Activated naive CD8-positive, alpha-beta T cell treated with anti-CD3 and anti-CD28 coated beads, Interleukin-2, amount 10 ng/mL, durations not matched to agents 7 days and 5 days (primary cell): ENCODE measurements around the gene EGR2. TPM values are rescaled to one million over a fixed set of nuclear protein-coding genes. Genes with fewer than 3 reads are reported as not detected.

ENCODE experiments used
- ATAC-seq: fragments of 150-1000 bp; cut with Tn5 transposase; one replicate; pipeline ENCODE4 v1.10.0; 2021; ENCODE audit warnings: low read depth, moderate library complexity
- POLR2A ChIA-PET: fragments of 350-600 bp; sonication (Branson Sonifier 250); formaldehyde crosslinking; loops from one replicate; lab custom pipeline; 2021; ENCODE audit warnings: antibody characterized with exemption; lab: Charles Lee
- DNase-seq: peaks from one replicate; pipeline ENCODE4 v3.0.0; 2021
- H3K27ac Mint-ChIP-seq: one replicate; pipeline ENCODE4 v1.8.0; 2022; ENCODE audit warnings: mild to moderate bottlenecking, mixed read lengths
- H3K27me3 Mint-ChIP-seq: one replicate; pipeline ENCODE4 v1.8.0; 2022; ENCODE audit warnings: mild to moderate bottlenecking, moderate library complexity, mixed read lengths
- H3K36me3 Mint-ChIP-seq: one replicate; pipeline ENCODE4 v1.8.0; 2021; ENCODE audit warnings: mild to moderate bottlenecking, mixed read lengths
- H3K4me1 Mint-ChIP-seq: one replicate; pipeline ENCODE4 v1.8.0; 2021; ENCODE audit warnings: mixed read lengths
- H3K4me3 Mint-ChIP-seq: one replicate; pipeline ENCODE4 v1.8.0; 2022; ENCODE audit warnings: mild to moderate bottlenecking, moderate library complexity, mixed read lengths
- H3K9me3 Mint-ChIP-seq: one replicate; pipeline ENCODE4 v1.8.0; 2021; ENCODE audit warnings: mixed read lengths
- total RNA-seq, 2 experiments: library from RNA; stranded (reverse); gene quantifications; one replicate each; pipeline ENCODE4 v1.2.3, GENCODE V29; 2021

The EGR2 gene
- total RNA-seq, 2 experiments from 2014 or later, result 1.4 to 2.2 TPM

DNA sequence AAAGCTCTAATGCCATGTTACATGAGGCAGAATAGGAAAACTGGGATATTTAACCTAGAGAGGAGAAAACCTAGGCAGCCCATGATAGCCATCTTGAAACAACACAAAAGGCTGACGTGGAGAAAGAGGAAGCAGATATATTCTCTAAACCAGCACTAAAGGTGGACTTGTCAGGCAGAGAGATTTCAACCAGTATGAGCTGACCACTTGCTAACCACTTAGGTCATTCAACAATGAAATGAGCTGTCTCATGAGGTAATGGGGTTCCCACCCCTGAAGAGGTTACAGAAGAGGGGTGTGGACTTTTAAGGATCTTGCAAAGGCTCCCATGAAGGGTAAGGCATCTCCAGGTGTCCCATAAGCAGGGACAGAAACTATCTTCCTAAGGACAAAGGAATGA is 26.8 kb upstream of the EGR2 start:
- Mint-ChIP-seq H3K27ac (no peak overlapping the region), H3K4me1 (peaks cover 6% of the 10 kb centered on the region), H3K27me3 (peaks cover 8% of the 10 kb centered on the region), H3K4me3 (no peak overlapping the region), H3K36me3 (peaks cover 5% of the 10 kb centered on the region), H3K9me3 (peaks cover 16% of the 10 kb centered on the region)
- ATAC-seq (no peak), DNase-seq (no peak)
- POLR2A ChIA-PET, result interaction anchor here (0.8 kb wide), 1 partner anchor 39 kb away, joined by 3 read pairs; the partner anchor contains the start of gene ADO

GRCh38 chr10:62839590-62839989 is 23.4 kb upstream of the EGR2 start:
- POLR2A ChIA-PET, result no interaction called here
- H3K27ac Mint-ChIP-seq, result no peak overlapping the region
- no peaks in the 10 kb centered on the region for H3K36me3 Mint-ChIP-seq
- H3K27me3 Mint-ChIP-seq, result peaks cover 13% of the 10 kb centered on the region
- H3K4me3 Mint-ChIP-seq, result no peak overlapping the region
- DNase-seq, result no peak
- peaks cover 2% of the 10 kb centered on the region for H3K9me3 Mint-ChIP-seq
- no peak for ATAC-seq
- H3K4me1 Mint-ChIP-seq, result peaks cover 6% of the 10 kb centered on the region

GRCh38 chr10:62831346-62831745 is 15.2 kb upstream of the EGR2 start:
- POLR2A ChIA-PET, result no interaction called here
- H3K4me1 Mint-ChIP-seq, result no peaks in the 10 kb centered on the region
- H3K27ac Mint-ChIP-seq, result no peak overlapping the region
- no peak for ATAC-seq
- H3K9me3 Mint-ChIP-seq, result peaks cover 1% of the 10 kb centered on the region
- peaks cover 15% of the 10 kb centered on the region for H3K27me3 Mint-ChIP-seq
- no peak overlapping the region for H3K4me3 Mint-ChIP-seq
- H3K36me3 Mint-ChIP-seq, result no peaks in the 10 kb centered on the region
- no peak for DNase-seq

GRCh38 chr10:62830679-62831078 is 14.5 kb upstream of the EGR2 start:
- peaks cover 1% of the 10 kb centered on the region for H3K9me3 Mint-ChIP-seq
- no peak for ATAC-seq
- POLR2A ChIA-PET, result no interaction called here
- H3K36me3 Mint-ChIP-seq, result no peaks in the 10 kb centered on the region
- peaks cover 15% of the 10 kb centered on the region for H3K27me3 Mint-ChIP-seq
- H3K27ac Mint-ChIP-seq, result no peak overlapping the region
- no peak overlapping the region for H3K4me3 Mint-ChIP-seq
- DNase-seq, result no peak
- no peaks in the 10 kb centered on the region for H3K4me1 Mint-ChIP-seq

- no peak for ATAC-seq
These were observed 13.5 kb upstream of the EGR2 start for GRCh38 chr10:62829622-62830021.

DNA sequence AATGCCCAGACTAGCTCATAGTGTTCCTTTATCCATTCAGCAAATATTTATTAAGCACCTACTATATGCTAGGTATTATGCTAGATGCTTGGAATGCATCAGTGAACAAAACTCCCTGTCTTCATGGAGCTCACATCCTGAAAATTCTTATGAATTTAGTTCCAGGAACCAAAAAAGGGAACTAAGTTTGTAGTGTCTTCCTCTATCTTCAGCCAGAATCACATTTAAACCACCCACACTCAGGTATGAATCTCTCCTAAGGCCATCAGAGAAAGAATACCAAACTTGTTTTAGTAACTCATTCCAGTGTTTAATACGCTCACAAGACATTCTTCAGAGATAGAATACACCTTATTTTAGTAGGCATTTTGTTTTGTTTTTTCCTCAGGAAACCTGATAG is 10.1 kb upstream of the EGR2 start:
- Mint-ChIP-seq H3K27ac (no peak overlapping the region), H3K36me3 (no peaks in the 10 kb centered on the region), H3K4me1 (no peaks in the 10 kb centered on the region), H3K27me3 (peaks cover 6% of the 10 kb centered on the region), H3K4me3 (no peak overlapping the region), H3K9me3 (peaks cover 1% of the 10 kb centered on the region)
- POLR2A ChIA-PET, result no interaction called here
- no peak for ATAC-seq
- no peak for DNase-seq

More at GRCh38 chr10:62829622-62830021, 13.5 kb upstream of the EGR2 start:
- no peak for DNase-seq
- H3K9me3 Mint-ChIP-seq, result peaks cover 1% of the 10 kb centered on the region
- POLR2A ChIA-PET, result no interaction called here
- H3K27ac Mint-ChIP-seq, result no peak overlapping the region
- H3K36me3 Mint-ChIP-seq, result no peaks in the 10 kb centered on the region
- no peaks in the 10 kb centered on the region for H3K4me1 Mint-ChIP-seq
- no peak overlapping the region for H3K4me3 Mint-ChIP-seq
- H3K27me3 Mint-ChIP-seq, result peaks cover 11% of the 10 kb centered on the region

GRCh38 chr10:62820586-62820985 is 4.4 kb upstream of the EGR2 start:
- no peak overlapping the region for H3K27ac Mint-ChIP-seq
- no peak overlapping the region for H3K4me3 Mint-ChIP-seq
- ATAC-seq (no peak), DNase-seq (no peak)
- H3K9me3 Mint-ChIP-seq, result no peaks in the 10 kb centered on the region
- POLR2A ChIA-PET, result no interaction called here
- peaks cover 35% of the 10 kb centered on the region for H3K27me3 Mint-ChIP-seq
- H3K36me3 Mint-ChIP-seq, result no peaks in the 10 kb centered on the region
- peaks cover 16% of the 10 kb centered on the region for H3K4me1 Mint-ChIP-seq

DNA sequence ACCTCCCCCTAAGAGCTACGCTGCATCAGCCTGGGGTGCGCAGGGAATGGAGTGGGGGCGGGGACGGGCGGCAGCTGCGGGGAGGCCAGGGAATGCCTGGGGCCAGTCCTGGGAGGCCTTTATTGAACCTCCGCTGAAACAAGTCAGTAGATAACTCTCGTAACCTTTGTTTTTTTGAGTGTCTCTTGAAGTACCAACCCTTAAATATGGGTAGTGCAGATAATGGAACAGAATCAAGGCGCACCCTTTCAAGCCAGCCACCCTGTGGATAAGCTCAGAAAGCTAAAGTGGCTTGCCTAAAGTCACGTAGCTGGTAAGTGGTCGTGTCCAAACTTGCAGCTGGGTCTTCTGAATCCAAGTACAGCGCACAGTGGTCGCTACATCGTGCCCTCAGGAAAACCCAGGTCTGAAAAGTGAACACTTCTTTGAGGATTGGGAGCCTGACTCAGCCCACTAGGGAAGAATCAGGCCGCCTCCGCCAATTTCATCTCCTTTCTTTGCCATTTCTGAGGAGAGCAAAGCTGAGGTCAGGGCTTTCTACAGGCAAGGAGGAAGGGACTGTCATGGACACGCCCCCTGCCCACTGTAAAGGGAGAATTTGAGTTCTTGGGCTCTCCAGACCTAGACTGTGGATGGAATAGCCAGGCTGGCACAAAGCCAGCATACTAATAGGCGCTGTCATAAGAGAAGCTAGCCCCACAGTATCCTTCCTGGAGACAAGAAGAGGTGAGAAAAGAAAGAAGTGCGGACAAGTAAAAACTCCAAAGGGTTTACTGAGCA is 3.2 kb upstream of the EGR2 start:
- Mint-ChIP-seq H3K4me1 (peaks cover 17% of the 10 kb centered on the region), H3K27me3 (peaks cover 42% of the 10 kb centered on the region), H3K9me3 (no peaks in the 10 kb centered on the region), H3K27ac (no peak overlapping the region), H3K4me3 (peak overlapping the region; percentile 25), H3K36me3 (no peaks in the 10 kb centered on the region)
- POLR2A ChIA-PET, result interaction anchor here (1.3 to 5.1 kb wide), 3 partner anchors 14 to 338 kb away, joined by 3 to 73 read pairs (median 60); partner anchors contain the start of gene ADO
- DNase-seq (no peak), ATAC-seq (no peak)

- DNase-seq (peak; percentile 62), ATAC-seq (no peak)
- peaks cover 2% of the 10 kb centered on the region for H3K36me3 Mint-ChIP-seq
- POLR2A ChIA-PET, result interaction anchor here (1.1 to 5.1 kb wide), 6 partner anchors 14 to 339 kb away, joined by 3 to 73 read pairs (median 6); partner anchors contain the start of genes ADO and NRBF2
- H3K27me3 Mint-ChIP-seq, result peaks cover 49% of the 10 kb centered on the region
- peaks cover 19% of the 10 kb centered on the region for H3K4me1 Mint-ChIP-seq
- peak overlapping the region; percentile 92 for H3K4me3 Mint-ChIP-seq
- H3K27ac Mint-ChIP-seq, result no peak overlapping the region
- no peaks in the 10 kb centered on the region for H3K9me3 Mint-ChIP-seq
These were observed 2.4 kb upstream of the EGR2 start for GRCh38 chr10:62818426-62819011.

- Mint-ChIP-seq H3K36me3 (peaks cover 2% of the 10 kb centered on the region), H3K4me3 (peak overlapping the region; percentile 92), H3K9me3 (no peaks in the 10 kb centered on the region), H3K4me1 (peaks cover 19% of the 10 kb centered on the region), H3K27ac (peak overlapping the region; percentile 97), H3K27me3 (peaks cover 49% of the 10 kb centered on the region)
- ATAC-seq (peak; percentile 24), DNase-seq (peak; percentile 83)
- POLR2A ChIA-PET, result interaction anchor here (0.6 to 5.1 kb wide), 9 partner anchors 13 to 340 kb away, joined by 3 to 73 read pairs (median 4); partner anchors contain the start of genes ADO and NRBF2
These were observed 1.7 kb upstream of the EGR2 start for GRCh38 chr10:62817766-62818425.

GRCh38 chr10:62817121-62817765 is 1.1 kb upstream of the EGR2 start:
- no peaks in the 10 kb centered on the region for H3K9me3 Mint-ChIP-seq
- peak overlapping the region; percentile 97 for H3K27ac Mint-ChIP-seq
- ATAC-seq (peak; percentile 27), DNase-seq (peak; percentile 76)
- peaks cover 50% of the 10 kb centered on the region for H3K27me3 Mint-ChIP-seq
- H3K36me3 Mint-ChIP-seq, result peaks cover 2% of the 10 kb centered on the region
- H3K4me3 Mint-ChIP-seq, result peak overlapping the region; percentile 92
- POLR2A ChIA-PET, result interaction anchor here (0.6 to 5.1 kb wide), 12 partner anchors 12 to 812 kb away, joined by 3 to 73 read pairs (median 4); partner anchors contain the start of genes ADO and NRBF2
- peaks cover 24% of the 10 kb centered on the region for H3K4me1 Mint-ChIP-seq

- DNase-seq (no peak), ATAC-seq (no peak)
- H3K27me3 Mint-ChIP-seq, result peaks cover 50% of the 10 kb centered on the region
- H3K9me3 Mint-ChIP-seq, result no peaks in the 10 kb centered on the region
- POLR2A ChIA-PET, result interaction anchor here (0.7 to 5.1 kb wide), 10 partner anchors 11 to 813 kb away, joined by 3 to 73 read pairs (median 4); partner anchors contain the start of genes ADO, NRBF2 and REEP3
- H3K27ac Mint-ChIP-seq, result peak overlapping the region; percentile 97
- H3K4me1 Mint-ChIP-seq, result peaks cover 31% of the 10 kb centered on the region
- H3K36me3 Mint-ChIP-seq, result peaks cover 4% of the 10 kb centered on the region
- peak overlapping the region; percentile 92 for H3K4me3 Mint-ChIP-seq
These were observed 163 bp downstream of the EGR2 start for GRCh38 chr10:62816076-62816330.
